ENCODE data around the gene MLLT10.
A peak's percentile ranks its signal among the peaks of the same experiment; 100 is the strongest.

MLLT10 gene

DNA sequence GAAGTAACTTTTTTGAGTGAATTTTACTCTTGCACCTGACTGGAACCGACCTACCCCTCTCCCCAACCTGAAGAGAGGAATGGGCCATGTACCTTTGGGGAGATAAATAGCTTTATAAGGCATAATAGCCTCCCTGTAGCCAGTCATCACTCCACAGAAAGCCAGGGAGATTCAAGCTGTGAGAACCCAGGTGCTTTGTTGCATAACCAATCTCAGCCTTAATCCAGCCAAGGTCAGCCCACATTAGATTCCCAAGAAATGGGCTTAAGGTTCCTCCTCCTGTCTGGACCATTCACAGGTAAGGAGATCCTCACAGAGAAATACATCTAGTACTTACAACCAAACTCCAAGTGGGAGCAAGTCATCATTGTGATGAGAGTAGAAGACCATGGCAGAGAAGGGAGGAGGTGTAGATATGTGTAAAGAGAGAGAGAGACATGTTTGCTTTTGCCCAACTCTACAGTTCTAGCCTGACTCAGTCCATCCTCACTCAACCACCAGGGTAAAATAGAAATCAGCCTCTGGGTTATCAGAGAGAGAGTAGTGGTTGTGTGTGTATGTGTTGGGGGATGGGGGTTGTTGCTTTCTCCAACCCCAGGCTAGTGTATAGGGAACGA is 32.2 kb upstream of the MLLT10 start:
- DNase-seq, result no peak

DNA sequence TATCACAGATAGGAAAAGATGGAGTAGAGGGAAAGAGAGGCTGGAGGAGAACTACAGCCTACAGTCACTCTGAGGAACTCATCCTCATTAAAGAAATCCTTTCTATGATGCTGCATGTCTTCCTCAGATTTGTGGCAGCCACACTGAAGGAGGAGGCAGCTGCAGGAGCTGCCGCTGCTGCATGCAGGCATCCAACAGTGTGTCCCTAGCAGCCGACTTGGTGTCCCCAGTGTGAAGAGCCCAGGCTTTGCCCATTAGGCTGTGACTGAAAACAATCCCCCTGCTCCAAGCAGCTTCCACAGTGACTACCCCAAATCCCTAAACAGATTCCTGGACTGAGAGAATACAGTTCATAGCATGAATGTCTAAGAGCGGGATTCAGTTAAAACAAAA is 31.7 kb upstream of the MLLT10 start:
- no peak for DNase-seq

DNA sequence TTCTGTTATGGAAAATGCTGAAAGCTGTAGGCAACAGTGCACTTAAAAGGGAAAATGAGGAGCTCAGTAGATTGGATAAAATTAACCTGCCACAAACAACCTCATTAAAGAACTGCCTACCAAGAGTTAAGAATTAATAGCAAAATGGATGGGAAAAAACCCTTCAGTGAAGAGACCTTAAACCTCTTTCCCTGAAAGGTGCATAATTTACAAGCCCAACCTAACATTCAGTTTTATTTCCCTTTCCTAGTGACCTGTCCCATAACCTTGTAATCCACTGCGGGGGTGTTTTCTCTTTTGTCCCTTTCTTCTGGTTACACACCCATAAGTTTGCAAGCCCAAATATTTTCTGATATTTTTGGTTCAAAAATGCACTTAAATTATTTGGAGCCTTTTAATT is 30.5 kb upstream of the MLLT10 start:
- DNase-seq, result no peak

DNA sequence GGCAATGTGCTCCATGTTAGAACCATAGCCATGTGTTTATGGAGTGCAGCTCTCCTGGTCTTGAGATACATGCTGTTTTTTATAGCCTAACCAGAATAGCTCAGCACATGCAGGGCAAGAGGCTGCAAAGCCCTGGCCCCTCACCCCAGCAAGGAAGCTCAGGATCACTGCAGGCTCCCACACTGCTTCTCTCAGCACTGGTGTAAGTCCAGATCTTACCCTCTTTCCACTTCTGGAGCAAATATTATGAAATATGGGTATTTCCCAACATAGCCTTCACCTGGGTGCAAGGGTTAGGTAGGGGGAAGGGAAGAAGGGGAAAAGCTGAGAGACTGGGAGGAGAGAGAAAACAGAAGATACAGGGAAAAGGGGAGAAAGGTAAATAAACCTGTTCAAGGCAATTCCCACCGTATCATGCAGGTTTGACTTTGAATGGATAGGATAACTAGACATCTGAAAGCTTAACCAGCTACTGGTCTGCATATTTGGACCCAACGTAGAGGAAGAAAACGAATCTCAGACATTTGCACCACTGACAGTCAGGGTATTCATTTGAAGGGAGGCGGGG is 28.2 kb upstream of the MLLT10 start:
- no peak for DNase-seq

DNA sequence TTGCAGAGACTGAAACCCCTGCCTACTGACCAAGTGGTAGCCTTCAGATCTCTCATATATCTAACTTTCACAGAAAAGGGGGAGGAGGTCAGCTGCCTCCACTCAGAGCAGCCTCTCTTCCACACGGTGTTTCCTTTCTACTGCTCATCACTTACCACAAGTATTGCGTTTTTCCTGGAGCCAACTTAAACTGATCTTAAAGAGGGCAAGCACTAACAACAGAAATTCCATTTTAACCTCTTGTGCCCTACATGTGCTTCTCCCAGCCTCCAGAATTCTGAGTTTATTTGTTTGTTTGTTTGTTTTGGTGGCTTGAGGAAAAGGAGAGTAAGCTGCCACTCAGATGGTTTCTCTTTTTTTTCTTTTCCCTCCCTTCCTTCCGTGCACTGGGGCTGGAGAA is 27.7 kb upstream of the MLLT10 start:
- DNase-seq, result no peak

DNA sequence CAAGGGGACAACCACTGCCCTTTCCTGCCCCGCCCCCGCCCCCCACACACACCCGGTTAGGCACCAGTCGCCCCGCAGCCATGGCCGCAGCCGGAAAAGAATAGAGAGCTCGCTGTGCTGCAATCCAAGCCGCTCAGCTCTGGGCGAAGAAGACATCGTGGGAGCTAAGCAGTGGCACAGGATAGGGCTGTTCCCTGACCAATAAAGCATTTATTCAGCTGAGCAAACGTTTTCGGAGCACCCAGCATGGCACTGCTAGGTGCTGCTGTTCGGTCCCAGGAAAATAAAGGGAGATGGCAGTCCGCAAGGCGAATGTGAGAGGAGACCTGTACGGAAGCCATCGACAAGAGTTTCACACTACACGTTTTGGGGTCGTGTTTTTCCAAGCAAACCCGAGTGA is 26.9 kb upstream of the MLLT10 start:
- DNase-seq, result no peak

DNA sequence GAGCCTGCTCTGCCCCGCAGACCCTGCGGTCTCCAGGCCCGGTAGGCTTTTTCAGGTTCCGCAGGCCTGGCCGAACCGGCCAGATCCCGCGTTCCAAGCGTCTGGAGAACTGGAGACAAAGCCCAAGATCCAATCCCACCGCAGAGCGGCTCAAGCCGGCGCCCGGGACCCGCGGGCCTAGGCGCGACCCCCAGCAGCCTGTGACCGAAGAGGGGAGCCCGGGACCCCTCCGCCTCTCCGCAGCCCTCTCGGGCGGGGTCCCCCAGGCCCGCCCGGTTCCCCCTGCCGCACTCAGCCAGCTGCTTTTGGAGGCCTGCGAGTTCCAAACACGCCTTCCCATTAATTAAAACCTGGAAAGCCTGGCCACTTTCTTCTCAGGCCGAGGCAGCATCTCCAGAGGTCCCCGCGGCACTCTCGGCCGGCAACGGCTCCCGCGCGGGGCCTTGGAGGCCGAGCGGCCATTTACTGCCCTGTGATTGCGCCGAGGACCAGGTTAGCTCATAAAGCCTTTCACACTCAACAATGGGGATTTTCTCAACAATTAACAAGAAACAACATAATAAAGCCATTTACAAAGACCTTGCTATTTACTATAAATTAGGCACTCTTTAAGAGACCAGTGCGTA is 25.2 kb upstream of the MLLT10 start:
- DNase-seq, result no peak

DNA sequence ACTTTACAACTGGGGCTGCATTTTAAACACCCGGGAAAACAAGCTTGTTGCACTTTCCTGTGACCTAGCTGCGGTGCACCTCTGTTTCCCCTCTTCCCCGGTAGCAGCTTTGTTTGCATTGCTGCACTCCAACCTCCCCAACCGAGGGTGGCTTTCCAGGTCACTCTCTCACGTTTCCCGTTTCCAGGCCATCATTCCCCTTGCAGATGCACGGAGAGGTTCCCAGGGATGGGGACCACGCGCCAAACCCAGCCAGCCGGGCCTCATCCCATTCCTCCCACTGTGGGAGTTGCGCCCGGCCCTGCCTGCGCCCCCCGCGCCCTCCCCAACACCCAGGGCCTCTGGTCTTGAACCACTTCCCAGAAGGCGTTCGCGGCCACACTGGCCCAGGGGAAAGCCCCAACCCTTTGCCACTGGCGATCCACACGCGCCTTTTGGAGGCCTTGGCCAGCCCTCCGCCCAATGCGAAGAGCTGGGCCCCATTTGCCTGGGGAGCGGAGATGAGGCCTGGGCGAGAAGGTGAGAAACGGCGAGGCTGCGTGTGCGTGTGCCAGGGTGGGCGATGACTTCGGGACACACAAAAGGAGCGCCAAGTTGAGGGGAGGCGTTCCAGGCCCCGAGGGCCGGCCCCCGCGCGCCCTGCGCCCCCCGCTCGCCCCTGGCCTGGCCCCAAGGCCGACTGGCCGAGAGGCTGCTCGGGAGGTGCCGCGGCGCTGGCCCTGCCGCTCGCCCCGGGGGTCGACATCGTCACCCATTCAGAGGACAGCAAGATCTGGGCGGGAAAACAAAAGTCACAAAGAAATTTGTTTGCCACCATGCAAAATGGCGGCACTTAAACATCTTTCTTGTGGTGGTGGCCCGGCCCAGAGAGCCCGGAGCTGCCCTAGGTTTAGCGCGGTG is 24.4 kb upstream of the MLLT10 start:
- no peak for DNase-seq

DNA sequence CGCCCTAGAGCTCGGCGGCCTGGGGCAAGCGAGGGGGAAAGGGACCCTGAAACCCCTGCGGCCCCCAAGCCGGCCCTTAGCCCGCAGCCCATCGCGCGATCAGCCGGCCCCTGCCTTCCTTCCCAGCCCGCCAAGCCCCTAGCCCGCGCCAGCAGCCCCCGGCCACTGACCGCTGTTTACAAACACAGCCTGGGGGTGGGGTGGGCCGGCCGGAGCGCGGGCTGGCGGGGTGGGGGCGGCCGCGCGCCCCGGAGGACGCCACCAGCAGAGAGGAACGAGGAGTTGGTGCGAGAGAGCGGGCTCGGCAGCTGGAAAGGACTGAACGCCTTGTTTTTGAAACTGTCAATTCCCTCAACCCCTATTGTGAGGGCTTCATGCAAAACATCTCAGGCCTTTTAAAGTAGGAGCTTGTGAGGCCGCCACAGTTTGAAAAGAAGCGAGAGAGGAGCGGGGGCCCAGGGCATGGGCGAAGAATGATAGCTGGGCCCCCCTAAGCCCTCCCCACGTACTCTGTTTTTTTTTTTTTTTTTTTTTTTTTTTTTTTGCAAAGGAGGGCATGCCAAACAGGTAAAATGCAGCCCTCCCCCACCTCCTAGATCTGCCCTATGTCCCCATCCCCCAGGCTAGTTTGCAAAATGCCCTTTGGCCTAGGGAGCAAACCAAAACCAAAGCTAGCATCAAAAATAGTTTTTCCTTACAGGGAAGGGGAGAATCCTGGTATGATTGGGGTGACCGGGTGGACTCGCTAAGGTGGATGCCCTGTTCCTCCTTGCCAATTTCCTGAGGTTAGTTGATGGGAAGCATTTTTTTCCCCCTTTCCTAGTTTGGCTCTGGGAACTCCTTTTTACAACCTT is 23.6 kb upstream of the MLLT10 start:
- no peak for DNase-seq

DNA sequence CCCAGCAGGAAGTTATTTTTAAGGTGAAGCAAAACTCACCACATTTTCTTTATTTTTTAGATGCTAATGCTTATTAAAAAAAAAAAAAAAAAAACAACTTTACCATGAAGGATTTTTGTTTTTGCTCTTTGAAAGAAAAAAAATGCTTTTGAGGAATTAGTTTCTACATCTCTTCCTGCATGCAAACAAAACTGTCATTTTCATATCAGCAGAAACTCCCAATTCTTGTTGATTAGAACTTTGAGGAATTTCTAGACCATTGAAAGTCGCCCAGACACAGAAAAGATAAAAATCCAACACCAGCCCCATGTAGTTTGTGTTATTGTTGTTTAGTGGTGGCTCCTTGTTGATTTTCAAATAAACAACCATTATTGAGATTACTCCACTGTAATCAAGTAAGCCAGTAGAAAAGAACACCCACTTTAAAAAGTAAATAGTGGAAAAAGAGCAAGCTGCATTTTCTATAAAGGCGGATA is 22.9 kb upstream of the MLLT10 start:
- no peak for DNase-seq

DNA sequence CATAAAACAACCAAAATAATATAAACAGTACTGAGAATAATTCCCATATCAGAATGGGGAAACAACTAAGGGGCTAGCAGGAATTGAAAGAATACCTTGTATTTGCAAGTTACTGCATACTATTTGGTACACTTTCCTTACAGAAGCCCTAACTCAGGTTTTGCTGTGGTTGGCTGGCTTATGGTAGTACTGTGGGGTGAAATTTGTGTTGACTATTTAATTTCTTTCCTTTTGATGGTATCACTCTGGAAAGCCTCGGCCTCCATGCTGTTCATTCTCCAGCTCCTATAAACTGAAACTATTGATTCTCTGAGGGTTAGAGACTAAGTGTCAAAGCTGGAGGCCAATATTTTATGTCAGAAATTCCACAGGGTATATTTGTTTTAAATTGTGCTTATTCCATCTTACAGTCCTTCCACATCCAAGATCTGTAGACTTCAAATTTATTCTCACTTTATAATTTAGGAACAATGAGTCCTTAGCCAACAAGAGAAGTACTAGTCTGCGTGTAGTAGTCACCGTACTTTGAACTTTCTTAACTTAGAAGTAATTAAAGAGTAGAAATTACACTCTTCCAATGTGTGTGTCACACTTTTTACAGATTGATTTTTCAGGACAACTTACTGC is 22.0 kb upstream of the MLLT10 start:
- DNase-seq, result no peak

DNA sequence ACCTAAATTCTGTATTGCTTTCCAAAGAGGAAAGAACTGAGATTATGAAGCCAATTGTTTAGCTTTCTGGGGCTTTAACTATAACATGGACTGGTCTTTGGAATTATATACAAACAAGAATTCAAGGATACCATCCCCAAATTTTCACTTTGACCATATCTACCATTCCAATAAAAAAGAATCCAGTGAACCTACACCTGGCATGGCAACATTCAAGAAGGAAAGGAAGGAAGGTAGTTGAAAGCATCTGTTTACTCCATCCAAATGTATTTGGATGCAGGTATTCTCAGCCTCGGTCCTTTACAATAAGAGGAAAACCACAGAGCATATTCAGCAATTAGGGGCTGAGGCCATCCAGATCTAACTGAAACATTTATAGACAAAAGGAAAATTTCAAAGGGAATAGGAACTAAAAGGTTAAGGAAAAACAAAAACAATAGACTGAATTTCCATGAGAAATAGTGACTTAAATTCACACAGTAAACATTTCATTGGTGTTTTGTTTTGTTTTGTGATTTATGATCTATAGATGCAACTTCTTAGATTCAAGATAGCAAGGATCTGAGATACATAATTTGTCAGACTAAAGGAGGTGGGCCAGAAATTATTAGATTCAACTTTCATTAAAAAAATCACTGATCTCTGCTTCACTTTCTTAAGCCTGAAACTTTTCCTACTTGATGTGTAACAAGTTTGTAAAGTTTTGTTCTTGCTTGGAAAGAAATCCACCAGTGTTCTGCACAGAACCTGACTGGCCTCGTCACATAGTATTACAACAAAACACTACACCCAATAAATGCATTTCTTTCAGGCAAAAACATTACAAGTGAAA is 21.2 kb upstream of the MLLT10 start:
- no peak for DNase-seq

DNA sequence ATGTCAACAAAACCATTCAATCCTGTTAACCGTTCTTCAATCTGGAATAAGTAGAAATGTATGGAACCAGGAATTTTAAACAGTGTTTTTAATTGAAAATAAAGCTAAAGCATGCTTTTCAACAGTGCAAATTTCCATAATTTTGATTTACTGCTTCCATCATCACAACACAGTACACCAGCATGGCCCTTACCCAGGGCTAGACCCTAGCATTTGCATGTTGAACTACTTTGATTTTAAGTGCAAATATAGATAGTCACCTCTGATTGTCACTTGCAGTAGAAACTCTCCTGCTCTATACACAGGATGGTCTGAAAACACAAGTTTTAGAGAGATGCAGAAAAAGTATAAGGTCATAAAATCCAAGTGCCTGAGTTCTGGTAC is 20.6 kb upstream of the MLLT10 start:
- DNase-seq, result no peak

DNA sequence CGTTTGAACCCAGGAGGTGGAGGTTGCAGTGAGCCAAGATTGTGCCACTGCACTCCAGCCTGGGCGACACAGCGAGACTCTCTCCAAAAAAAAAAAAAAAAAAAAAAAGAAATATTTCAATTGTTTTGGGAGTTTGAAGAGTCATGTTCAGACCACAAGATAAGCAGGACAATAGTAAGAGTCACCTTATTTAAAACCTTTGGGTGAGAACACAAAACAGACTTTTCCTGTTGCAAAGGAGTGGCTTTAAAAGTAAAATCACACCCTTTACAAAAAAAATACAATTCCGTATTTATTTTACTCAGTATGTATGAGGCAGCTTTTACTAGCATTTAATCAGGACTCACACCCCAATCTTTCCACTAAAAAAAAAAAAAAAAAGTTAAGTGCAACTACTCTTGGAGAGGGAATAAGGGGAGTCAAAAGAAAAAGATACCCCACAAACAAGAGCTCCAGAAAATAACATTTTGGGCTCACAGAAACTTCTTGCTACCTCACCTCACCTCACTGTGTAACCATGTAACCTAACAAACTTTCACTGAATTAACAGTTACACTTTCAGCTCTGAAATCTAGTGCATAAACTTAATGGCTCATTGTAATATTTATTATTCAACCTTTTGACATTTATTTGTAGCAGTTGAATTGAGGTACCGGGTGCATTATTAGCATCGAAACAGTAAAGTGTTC is 19.8 kb upstream of the MLLT10 start:
- DNase-seq, result no peak

DNA sequence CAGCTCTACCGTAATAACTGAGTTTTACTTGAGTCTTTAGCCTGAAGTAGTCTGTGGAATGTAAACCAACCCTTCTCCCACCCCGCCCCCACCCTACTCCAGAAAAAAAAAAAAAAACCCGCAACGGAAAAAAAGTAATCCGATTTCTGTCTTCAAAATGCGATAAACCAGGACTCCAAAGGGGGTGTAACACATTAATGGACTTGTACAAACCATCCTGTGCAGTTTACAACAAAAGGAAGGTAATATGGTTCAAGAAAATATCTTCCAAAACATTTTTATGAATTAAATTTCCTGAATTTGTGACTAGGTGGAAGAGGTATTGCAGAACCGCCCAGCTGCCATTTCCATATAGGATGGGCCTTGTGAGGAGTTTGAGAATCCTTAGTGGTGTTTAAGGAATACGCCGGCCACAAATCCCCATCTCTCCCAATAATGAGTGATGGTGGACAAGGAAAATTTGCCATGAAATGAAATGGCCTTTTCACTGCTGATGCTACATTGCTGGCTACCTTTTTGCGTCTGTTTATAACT is 19.1 kb upstream of the MLLT10 start:
- DNase-seq, result no peak

DNA sequence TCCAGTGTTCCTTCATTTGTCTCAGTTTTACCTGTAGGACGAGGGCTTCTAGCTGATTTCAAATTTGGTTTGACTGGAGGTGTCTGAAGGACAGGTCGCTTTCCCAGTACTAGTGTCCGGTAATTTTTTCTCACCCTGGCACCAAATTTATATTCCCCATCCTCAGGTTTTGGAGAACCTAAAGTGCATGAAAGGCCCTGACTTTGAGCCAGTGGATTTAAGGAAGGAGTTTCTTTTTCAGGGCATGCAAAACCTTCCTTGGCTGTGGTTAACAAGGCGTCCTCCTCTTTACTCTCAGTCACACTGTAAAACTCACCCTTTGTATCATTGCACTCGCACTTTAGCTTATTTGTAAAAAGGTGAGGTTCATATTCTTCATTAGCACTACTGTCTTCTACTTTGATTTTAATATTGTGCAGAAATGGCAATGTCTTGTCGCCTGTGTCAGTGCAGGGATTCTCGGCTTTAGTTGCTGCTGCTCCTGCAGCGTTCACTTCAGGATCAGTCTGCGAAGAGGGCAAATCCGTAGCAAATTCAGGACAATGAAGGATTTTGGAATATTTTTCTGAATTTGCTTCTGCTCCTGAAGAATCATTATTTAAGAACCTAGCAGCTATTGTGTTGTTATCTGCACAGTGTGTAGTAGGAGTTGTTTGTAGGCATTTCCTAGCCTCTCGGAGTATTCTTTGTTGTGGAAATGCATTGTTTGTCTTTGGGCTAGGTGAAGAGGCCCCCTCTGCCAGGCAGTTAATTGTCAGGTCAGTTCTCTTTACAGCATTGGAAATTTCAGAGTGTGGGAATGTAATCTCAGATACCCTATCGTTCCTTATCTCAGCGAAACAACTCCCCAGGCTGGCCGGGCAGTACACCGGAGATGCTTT is 18.4 kb upstream of the MLLT10 start:
- DNase-seq, result no peak

DNA sequence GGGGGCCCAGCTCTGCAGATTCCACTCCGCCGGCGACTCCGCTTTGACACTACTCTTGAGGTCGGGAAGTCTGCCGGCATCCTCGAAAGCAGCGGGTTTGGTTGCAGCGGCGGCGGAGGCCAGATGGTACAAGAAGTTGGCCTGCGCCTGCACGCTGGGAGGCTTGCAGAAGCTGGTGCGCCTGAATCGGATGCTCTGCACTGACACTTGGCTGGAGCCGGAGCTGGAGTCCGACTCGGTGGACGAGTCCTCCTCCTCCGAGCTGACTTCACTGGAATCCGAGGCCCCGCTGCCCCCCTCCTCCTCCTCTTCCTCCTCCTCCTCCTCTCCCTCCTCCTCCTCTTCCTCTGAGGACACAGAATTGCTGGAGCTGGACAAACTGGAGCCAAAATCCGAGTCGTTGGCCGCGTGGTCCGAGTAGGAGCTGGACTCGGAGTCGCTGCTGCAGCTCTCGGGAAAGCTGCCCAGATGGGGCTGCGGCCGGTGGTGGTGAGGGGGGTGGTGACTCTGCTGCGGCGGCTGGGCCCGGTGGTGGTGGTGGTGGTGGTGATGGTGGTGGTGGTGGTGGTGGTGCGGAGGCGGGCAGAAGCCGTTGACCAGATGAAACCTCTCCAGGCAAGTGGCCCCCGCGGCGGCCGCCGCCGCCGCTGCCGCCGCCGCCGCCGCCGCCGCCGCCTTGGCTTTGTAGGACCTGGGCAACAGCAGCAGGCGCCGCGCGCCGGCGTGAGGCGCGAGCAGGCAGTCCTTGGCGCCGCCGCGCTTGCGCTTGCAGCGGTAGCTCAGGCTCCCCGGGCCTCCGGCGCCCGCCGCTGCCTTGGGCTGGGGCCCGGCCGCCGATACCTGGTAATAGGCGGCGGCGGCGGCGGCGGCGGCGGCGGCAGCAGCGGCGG is 17.5 kb upstream of the MLLT10 start:
- peak; percentile 39 for DNase-seq

Measured in activated gamma-delta T cell treated with Interleukin-2 at 50 U/mL for 16 hours (primary cell).